ENCODE results near the gene BTBD6. TPM values are rescaled to one million over a fixed set of nuclear protein-coding genes. Genes with fewer than 3 reads are reported as not detected.
"Not testable (repeated sequence)": the region's sequence is repeated elsewhere in the genome, so short reads cannot be mapped to it uniquely, and the experiment has no call there.

BTBD6 gene
- total RNA-seq, 1 experiment from 2014 or later = 9.3 TPM

DNA sequence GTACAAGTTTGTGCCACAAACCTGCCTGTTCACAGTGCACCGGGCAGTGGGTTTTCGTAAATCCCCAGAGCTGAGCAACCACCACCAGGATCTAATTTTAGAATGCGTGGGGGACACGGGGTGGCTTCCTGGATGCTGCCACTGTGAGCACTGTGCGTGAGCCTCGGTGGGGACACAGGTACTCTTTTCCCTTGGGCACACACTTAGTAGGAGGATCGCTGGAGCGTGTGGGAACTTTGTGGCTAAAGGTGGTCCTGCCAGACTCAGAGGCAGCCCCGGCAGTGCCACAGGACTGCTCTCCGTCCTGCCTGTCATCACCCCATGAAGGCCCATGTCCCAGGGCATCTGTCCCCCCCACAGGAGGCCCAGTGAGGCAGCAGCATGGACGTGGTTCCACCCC, 21.1 kb downstream of the BTBD6 start:
- no peak for DNase-seq (ENCODE audit: low read depth)

DNA sequence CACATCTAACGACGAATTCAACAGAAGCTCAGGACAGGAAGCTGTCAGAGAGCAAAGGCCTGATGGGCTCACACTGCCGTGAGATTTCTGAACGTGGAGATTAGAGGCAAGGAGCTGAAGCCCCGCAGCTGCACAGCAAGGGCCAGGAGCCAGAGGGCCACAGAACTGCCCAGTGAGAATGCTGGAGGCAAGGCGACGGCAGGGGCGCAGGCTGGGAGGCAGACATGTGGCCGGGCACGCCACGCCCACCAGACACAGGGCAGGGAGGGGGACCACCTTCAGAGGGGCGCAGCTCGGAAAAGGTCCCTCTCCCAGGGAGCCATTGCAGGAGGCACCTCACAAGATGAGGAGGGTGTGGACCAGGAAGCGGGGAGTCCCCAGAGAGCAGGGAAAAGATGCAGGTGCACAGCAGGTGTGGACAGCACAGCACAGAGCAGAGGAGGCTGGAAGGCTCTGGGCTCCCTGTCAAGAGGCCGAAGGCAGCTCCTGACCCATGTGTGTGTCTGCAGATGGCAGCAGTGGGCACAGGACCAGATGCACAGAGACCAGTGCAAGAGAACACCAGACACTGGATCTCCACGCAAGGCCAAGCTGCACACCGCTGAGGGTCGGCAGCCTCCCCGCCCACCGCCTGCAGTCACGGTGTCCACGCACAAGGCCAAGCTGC, 23.0 kb downstream of the BTBD6 start:
- no peak for DNase-seq (ENCODE audit: low read depth)

DNA sequence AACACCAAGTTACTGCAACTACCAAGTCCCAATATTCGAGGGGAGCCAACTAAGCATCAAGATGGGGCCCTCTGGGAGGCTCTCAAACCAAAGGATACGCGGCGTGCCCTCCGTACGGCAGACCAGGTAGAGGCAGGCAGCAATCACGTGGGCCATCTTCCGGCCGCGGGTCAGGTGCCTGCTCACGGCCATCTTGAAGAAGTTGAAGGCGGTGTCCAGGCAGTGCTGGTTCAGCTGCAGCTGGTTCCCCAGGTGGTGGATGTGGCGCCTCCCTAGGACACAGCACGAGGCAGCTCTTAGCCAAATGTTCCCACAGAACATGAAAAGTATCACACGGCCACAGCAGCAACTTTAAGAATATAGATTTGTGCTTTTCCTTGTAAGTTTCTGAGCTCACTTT, 24.3 kb downstream of the BTBD6 start:
- no peak for DNase-seq (ENCODE audit: low read depth)

DNA sequence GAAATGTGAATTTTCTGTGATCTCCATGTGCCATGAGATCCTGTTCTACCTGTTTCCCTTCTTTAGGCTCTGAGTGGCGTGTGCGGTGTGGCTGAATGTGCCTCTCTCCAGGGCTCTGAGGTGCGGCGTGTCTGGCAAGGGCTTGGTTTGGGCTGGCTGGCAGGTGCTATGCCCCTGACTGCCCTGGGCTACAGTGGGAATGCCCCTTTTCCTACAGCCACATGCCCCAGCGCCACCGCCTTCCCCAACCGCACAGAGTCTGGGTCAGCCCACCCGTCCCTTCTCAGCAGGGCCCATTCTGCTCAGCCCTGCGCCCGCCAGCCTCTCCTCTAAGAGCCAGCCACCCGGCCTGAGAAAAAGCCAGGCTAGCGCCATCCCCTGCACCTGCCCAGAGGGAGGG, 24.7 kb downstream of the BTBD6 start:
- DNase-seq (ENCODE audit: low read depth) = no peak

DNA sequence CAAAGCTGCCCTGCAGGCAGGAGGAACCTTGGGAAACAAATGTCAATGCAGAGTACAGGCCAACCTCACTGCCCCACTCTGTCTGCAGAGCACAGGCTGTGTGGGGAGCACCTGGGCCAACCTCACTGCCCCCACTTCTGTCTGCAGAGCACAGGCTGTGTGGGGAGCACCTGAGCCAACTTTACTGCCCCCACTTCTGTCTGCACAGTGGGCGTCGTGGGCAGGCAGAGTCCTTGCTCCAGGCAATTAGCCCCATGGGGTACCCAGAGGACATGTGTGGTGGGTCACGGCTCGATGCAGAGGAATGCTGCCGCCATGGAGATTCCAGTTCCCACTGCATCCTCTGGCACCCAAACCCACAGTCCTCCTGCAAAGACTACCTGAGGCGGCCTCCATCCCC, 26.3 kb downstream of the BTBD6 start:
- DNase-seq (ENCODE audit: low read depth) = no peak

DNA sequence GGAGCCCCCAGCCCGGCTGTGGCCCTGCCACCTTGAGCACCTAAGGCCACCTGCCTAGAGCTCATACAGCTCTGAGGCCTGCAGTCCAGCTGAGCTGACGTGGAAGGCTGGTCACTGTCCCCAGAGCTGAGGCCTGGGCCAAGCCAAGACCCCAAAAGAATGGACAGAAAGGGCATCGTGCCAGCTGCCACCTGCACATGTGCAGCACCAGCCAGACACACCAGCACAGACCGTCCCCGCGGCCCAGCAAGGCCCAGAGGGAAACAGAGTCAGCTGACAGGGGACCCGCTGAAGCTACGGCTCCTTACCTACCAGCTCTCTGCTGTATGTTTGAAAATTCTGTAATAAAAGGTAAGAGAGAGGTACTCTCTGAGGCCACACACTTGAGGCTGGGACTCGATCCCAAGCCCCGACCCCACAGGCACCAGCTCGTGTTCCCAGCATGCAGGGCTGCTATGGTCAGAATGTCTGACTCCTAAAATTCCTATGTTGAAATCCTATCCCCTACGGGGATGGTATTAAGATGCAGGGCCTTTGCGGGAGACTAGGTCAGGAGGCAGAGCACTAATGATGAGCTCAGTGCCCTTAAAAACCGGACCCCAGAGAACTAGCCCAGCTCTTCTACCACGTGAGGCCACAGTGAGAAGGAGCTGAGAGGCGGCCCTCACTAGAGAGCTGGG, 27.1 kb downstream of the BTBD6 start:
- no peak for DNase-seq (ENCODE audit: low read depth)

DNA sequence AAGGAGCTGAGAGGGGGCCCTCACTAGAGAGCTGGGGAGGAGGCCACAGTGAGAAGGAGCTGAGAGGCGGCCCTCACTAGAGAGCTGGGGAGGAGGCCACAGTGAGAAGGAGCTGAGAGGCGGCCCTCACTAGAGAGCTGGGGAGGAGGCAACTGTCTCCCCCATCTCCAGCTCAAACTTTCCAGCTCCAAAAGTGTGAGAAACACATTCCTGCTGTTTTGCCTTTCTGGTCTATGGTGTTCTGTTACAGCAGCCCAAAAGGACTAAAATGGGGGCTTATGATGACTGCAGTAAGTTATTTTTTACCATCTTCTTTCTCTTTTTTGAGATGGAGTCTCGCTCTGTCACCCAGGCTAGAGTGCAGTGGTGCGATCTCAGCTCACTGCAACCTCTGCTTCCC, 29.1 kb downstream of the BTBD6 start:
- not testable (repeated sequence) for DNase-seq (ENCODE audit: low read depth)

DNA sequence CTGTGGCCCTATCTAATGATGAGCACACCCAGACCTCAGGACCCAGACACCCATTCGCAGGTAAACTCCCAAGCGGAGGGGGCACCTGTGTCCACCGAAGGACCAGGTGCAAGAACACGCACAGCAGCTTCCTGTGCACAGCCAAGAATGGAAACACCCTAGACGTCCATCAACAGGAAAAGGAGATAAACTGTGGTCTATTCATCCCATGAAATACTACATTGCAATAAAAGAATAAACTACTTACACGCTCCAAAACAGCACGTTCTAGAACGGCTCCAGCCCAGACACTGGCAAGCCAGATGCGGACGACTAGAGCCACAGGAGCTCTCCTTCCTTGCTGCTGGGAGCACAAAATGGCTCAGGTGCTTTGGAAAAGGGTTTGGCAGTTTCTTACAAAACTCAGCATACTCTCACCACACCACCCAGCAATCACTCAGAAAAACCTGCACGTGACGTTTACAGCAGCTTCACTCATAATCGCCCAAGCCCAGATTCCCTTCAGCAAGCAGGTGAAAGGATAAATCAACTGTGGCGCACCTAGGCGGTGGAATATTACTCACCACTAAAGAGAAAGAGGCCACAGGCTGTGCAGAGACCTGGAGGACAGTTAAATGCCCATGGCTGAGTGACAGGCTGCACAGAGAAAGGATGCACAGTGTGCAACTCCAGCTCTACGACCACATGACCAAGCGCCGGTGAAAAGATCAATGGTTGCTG, 31.5 kb downstream of the BTBD6 start:
- DNase-seq (ENCODE audit: low read depth) = no peak

DNA sequence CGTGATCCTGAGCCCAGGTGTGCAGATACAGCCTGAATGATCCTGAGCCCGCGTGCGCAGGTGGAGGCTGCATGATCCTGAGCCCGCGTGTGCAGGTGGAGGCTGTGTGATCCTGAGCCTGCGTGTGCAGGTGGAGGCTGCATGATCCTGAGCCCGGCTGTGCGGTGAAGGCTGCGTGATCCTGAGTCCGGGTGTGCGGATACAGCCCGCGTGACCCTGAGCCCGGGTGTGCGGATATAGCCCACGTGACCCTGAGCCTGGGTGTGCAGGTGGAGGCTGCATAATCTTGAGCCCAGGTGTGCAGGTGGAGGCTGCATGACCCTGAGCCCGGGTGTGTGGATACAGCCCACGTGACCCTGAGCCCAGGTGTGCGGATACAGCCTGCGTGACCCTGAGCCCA, 32.2 kb downstream of the BTBD6 start:
- no peak for DNase-seq (ENCODE audit: low read depth)

DNA sequence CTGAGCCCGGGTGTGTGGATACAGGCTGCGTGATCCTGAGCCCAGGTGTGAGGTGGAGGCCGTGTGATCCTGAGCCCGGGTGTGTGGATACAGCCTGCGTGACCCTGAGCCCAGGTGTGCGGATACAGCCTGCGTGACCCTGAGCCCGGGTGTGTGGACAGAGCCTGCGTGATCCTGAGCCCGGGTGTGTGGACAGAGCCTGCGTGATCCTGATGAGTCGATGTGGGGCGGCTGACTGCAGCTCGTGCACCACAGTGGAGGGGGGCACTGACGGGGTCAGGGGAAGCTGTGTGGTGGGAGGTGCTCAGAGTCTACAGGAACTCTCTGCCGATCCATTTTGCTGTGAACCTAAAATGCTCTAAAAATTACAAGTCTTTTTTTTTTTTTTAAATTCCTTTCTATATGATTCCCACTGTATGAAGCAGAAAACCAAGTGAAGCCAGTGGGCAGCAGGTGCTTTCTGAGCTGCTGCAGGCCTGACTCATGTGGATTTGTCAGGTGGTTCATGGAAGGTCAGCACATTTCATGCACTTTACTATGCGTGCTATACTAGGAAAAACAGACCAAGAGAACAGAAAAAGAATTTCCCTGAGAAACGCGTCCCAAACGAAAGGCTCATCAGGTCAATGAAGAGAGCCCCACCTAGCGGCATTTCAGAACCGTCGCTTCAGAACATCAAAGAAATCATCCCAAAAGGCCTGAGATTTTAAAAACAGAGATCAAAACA, 33.2 kb downstream of the BTBD6 start:
- peak; percentile 59 for DNase-seq (ENCODE audit: low read depth)

DNA sequence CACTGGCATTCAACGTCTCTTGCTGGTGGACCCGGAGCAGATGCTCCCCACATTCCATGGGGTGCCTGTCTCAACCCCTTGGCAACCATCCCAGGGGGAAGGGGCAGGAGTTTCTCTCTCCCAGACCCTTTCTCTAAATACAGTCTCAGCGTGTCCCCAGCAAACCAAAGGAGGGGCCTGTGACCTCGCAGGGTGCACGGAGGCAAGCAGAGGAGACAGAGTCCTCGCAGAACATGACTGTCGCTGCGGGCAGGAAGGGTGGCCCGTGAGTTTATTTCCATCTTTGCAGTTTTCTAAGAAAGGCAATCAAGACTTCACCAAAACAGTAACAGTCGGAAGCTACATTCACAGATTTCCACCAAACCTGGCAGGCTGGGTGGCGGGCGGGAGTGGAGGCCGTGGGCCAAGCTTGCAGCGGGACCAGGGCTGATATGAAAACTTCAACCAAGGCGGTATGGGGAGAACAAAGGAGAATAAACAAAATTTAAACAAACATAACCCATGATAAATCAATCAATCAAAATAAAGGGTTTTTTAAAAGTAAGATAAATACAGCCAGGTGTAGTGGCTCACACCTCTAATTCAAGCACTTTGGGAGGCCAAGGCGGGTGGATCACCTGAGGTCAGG, 33.9 kb downstream of the BTBD6 start:
- no peak for DNase-seq (ENCODE audit: low read depth)

DNA sequence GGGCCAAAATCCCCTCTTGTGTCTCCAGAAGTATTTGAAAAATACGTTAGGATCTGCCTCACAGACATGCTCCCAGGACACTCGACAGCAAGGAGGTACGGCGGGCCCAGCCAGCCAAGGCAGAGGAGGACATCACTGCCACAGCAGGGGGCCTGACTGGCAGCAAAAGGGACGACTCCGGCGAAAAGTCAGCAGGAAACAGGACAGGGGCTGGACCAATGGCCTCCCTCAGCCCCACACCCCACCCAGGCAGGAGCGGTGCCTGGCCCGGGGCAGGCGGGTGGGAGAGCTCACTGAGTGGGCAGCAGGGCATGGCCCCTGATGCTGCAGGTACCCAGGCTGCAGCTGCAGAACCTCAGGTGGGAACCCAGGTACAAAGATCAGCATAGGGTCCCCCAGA, 34.7 kb downstream of the BTBD6 start:
- DNase-seq (ENCODE audit: low read depth) = no peak

DNA sequence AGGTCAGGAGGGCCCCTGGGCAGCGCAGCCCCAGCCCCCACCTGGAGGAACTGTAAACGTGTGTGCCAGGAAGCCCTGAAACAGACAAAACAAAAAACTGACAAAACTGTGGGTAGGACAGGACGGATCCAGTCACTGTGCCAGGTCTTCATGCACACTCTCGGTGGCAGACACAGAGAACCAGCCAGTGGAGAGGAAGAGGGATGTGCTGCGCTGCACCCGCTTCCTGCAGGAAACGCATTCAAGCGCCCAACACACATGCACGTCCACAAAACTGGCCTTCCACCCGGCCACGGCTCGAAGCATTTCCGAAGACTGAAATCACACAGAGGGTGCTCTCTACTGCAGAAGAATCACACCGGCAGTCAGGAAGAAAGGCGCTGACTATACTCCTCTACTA, 35.6 kb downstream of the BTBD6 start:
- DNase-seq (ENCODE audit: low read depth) = no peak

DNA sequence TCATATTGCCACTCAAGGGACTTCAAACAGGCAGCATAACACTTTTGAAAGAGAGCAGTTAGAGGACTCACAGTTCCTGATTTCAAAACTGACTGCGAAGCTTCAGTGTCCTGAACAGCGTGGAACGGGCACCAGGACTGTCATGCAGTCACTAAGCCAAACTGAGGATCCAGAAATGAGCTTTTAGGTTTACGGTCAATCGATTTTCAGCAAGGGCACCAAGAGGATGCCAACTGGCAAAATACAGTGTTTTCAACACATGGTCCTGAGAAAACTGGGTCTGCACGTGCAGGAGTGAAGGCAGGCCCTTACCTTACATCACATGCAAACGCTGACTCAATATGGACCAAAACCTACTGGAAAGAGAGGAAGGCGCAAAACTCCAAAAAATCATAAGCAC, 36.8 kb downstream of the BTBD6 start:
- DNase-seq (ENCODE audit: low read depth) = no peak

DNA sequence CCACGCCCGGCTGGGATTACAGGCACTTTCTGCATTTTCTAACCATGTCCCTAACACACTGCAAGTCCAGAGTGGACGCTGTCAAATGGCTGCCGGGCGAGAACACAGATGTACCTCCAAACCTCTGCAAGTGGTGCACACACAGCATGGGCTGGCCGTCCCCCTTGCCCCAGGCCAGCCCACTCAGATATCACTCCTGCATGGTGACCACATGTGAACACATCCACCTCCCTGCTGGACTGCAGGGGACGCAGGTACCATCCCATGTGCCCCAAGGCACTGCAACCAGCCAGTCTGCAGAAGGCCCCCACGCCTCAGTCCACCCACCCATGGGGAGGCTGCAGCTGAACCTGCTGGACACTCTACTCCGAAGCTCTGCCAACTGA, 38.4 kb downstream of the BTBD6 start:
- no peak for DNase-seq (ENCODE audit: low read depth)

DNA sequence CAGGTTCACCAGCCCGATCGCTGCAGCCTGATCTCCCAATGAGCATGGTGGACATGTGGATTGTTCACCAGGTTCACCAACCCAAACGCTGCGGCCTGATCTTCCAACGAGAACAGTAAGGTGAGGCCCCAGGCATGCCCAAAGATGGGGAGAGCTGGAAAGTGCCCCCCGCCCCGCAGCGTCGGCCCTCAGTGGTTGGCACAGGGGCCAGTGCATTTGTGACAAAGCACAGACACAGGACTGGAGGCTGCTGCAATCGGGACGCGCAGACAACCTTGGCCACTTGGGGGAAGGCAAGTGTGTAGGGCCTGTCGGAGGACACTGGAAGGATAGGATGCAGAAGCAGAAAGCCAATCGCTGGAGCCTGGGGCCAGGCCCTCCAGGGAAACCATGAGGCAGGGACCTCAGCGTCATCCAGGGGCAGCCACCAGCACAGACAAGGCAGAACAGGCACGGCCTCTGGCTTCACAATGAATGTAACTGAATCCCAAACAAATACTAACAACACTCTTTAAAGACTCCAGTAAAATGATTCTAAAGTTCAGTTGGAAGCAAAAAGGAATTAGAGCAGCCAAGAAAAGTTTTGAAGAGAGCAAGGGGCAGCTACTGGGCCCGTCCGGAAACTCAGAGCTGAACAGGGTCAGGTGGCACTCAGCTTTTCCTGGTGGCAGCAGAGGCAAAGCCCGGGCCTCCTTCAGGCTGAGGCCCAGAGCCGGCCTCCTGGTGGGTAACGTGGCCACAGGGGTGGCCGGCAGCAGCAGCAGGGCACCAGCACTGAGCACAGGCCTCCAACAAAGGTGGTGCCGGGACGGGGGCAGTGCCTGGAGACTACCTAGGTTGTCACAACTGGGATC, 39.1 kb downstream of the BTBD6 start:
- DNase-seq (ENCODE audit: low read depth) = no peak

DNA sequence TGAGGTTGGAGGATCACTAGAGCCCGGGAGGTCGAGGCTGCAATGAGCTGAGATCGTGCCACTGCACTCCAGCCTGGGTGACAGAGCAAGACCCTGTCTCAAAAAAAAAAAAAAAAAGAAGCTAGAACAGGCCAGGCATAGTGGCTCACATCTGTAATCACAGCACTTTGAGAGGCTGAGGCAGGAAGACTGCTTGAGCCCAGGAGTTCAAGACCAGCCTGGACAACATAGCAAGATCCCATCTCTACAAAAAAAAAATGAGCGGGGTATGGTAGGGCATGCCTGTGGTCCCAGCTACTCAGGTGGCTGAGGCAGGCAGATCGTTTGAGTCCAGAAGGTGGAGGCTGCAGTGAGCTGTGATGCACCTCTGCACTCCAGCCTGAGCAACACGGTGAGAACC, 40.6 kb downstream of the BTBD6 start:
- not testable (repeated sequence) for DNase-seq (ENCODE audit: low read depth)

DNA sequence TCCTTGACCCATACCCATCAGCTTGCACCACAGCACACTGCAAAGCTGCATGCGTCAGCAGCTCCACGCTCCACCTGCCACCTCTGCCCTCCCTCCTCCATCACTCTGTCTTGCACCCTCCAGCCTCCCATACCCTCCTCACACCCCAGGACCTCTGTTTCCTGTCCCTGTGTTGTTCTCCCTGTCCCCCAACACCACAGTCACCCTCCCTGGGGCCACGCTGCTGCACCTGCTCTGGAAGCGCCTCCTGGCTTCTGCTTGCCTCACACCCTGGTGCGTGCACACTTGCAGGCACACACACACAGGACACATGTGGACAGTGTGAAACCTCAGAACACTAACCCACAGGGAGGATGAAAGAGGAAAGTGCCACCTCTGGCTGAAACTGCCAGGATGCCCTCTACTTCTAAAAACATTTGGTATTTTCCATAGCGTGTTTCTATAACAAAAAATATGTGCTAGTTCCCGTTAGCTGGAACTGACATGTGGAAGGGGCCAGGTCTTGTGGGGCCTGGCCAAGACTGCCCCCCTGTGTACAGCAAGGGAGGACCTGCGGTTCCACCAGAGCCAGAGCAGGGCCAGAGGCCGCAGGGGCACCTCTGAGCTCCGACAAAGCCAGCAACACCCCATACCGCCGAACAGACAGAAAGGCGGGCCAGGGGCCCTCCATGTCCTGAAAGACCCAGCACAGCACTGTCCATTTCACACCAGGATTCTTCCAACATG, 42.5 kb downstream of the BTBD6 start:
- no peak for DNase-seq (ENCODE audit: low read depth)

DNA sequence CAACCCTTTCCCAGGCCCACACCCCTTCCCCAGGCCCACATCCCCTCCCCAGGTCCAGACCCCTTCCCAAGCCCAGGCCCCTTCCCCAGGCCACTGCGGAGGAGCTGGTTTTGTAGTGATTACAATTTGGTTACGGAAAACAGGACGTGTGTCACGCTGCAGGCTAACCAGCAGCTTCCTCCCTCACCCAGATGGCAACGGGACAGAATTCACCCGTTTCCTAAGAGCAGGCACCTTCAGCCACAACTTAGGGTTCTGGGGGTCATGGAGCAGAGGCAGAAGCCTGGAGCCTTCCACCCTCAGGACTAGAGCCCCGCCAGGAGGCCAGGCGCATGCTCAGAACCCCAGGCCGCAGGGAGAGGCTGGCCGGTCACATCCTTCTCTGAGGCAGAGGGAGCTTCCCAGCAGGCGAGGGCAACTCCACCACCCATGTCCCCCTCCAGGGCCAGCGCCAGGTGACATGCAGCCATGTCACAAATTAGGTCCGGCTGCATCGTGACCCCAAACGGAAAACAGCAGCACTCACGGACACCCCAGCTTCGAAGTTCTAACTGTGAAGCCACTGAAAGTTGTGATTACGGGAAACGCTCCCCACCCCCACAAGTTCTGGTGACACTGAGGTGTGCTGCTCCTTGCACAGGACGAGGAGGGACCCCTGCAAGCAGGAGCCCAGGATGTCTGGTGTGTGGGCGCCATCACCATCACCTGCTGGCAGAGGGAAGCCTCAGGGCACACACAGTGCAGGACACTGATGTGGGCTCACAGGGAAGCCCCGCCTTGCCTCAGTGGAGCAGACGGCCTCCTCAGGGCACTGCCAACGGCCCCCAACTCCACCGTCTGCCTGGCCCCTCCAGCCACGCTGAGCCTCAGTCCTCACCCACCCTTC, 44.7 kb downstream of the BTBD6 start:
- no peak for DNase-seq (ENCODE audit: low read depth)
